Panc1 (cell line): ENCODE results near the gene GBA2. TPM values are rescaled to one million over a fixed set of nuclear protein-coding genes. Genes with fewer than 3 reads are reported as not detected.

Experiments used
- ATAC-seq: fragments of 200-7000 bp; cut with Tn5 transposase; 2 replicates; pipeline ENCODE4 v1.9.1; 2020; ENCODE audit warnings: mild to moderate bottlenecking, moderate library complexity
- BruUV-seq: library from RNA; stranded (reverse); fragments of 400-500 nt; replicated peaks from 2 replicates; lab custom pipeline; 2021; lab: Mats Ljungman, UMichigan
- CTCF ChIA-PET: fragments of 300-600 bp; sonication (Branson Sonifier 250); formaldehyde crosslinking; loops from one replicate; lab custom pipeline; 2022; ENCODE audit warnings: antibody characterized with exemption; lab: Charles Lee
- POLR2A ChIA-PET: fragments of 300-600 bp; sonication (Branson Sonifier 250); formaldehyde crosslinking; loops from one replicate; lab custom pipeline; 2022; ENCODE audit warnings: antibody characterized with exemption; lab: Charles Lee
- DNase-seq: peaks from one replicate; pipeline ENCODE4 v3.0.0-alpha.2; 2010; ENCODE audit warnings: low read depth, low spot score
- H3K27ac ChIP-seq: 2 replicates; pipeline ENCODE4 v1.5.1; 2011; ENCODE audit warnings: mild to moderate bottlenecking, low read length, inconsistent platforms
- H3K27me3 ChIP-seq: fragments of 200-500 bp; sonication (Bioruptor generic); 2 replicates; pipeline ENCODE4 v1.6.0; 2014; ENCODE audit warnings: low read length, inconsistent platforms; ENCODE audit not compliant: control insufficient read depth, insufficient read depth
- H3K36me3 ChIP-seq: fragments of 200-500 bp; sonication (Bioruptor generic); 2 replicates; pipeline ENCODE4 v1.5.1; 2014; ENCODE audit warnings: inconsistent platforms, mild to moderate bottlenecking, low read length, moderate library complexity; ENCODE audit not compliant: control insufficient read depth, insufficient read depth
- H3K4me1 ChIP-seq: 2 replicates; pipeline ENCODE4 v1.5.1; 2011; ENCODE audit warnings: inconsistent platforms, mild to moderate bottlenecking, low read length, moderate library complexity; ENCODE audit not compliant: control insufficient read depth, insufficient read depth
- H3K4me3 ChIP-seq, 2 experiments: 2 replicates each; pipeline ENCODE4 v1.5.1; 2011 to 2012; ENCODE audit warnings: low read depth in 2 of 2, low read length in 2 of 2, mild to moderate bottlenecking in 2 of 2, inconsistent platforms in 1 of 2, moderate library complexity in 1 of 2
- H3K9me3 ChIP-seq: fragments of 200-500 bp; sonication (Bioruptor generic); 2 replicates; pipeline ENCODE4 v1.5.1; 2014; ENCODE audit warnings: low read depth, mild to moderate bottlenecking, inconsistent platforms, low read length, moderate library complexity; ENCODE audit not compliant: control insufficient read depth, insufficient read depth
- POLR2AphosphoS5 ChIP-seq: IDR thresholded peaks from 2 replicates; pipeline ENCODE4 v1.6.1; 2012; ENCODE audit warnings: mild to moderate bottlenecking, low read depth, low read length, moderate library complexity
- SIN3A ChIP-seq: IDR thresholded peaks from 2 replicates; pipeline ENCODE4 v1.6.1; 2012; ENCODE audit warnings: low read depth, mild to moderate bottlenecking, low read length, moderate library complexity, borderline replicate concordance; ENCODE audit not compliant: insufficient read depth
- TCF7L2 ChIP-seq: IDR thresholded peaks from 2 replicates; pipeline ENCODE4 v1.6.1; 2011; ENCODE audit warnings: mild to moderate bottlenecking, low read depth, low read length, inconsistent platforms
- in situ Hi-C: cut with HindIII; loops from 2 replicates; pipeline ENCODE4 v1.10.0; 2016; ENCODE audit warnings: low sequenced_read_pairs, low pct_unique_long_range_greater_than_20kb
- intact Hi-C: fragments of 100-400 bp; cut with micrococcal nuclease; formaldehyde crosslinking; loops from one replicate; pipeline ENCODE4 v1.10.0; 2022; ENCODE audit not compliant: unreplicated experiment
- total RNA-seq: library from RNA; stranded (reverse); gene quantifications from one replicate; pipeline ENCODE4 v1.2.1, GENCODE V29; 2021; ENCODE audit not compliant: unreplicated experiment
- TF ChIP-seq, protein P1 (sequence below), 2 experiments: IDR thresholded peaks; 2 replicates each; pipeline ENCODE4 v1.6.1; 2011 to 2012; ENCODE audit warnings: low read depth in 2 of 2, control low read depth in 1 of 2, low read length in 1 of 2, mild to moderate bottlenecking in 1 of 2, moderate library complexity in 1 of 2; ENCODE audit not compliant: insufficient read depth in 1 of 2
- TF ChIP-seq, protein P2 (sequence below): fragments of 450-650 bp; IDR thresholded peaks from 2 replicates; pipeline ENCODE4 v1.5.1; 2017; ENCODE audit warnings: mild to moderate bottlenecking

The GBA2 gene
- total RNA-seq, 1 experiment from 2014 or later: 109 TPM

DNA sequence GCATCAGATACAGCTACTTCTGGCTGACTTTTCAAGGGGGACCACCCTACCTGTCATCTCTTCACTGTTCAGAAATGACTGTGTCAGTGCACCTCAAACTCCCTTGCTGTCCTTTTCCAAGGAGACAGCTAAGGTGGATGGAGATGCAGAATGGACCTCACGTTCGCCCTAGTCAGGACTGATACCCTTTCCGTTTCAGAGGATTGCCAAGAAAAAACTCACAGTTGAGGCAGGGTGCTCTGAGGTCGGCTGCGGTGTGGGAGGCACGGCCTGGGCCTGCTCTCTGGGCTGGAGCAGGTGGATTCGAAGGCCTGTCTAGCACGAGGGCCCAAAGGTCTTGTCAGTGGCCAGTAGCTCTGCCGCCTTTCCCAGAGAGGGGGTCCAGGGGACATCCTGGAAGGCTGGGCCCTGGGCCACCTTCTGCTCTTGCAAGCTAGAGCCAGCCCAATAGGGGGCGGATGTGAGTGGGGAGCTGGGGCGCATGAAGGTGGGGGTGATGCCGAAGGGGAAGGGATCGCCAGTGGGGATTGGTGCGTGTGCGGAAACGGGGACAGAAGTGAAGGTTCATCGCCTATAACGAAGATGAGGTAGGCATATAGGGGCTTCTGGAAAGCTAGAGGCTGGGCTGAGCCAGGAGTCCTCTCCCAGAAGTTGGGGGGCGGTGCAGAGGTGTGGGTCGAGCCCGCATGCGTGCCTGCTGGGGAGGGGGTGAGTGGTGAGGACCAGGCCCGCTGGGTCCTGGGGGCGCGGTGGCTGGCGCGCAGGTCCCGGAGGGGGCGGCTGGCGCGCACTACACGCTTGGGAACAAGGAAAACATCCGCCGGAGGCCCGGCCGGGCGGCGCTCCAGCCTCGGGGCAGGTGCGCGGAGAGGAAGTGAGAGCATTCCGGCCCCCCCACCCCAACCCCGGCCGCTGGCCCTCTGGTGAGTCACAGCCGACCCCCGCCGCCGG lies 7.5 kb upstream of the GBA2 start:
- no peaks in the 10 kb centered on the region for H3K36me3 ChIP-seq
- intact Hi-C loops (no loop called here), in situ Hi-C loops (no loop called here)
- BruUV-seq: no TSS peak
- DNase-seq (no peak), ATAC-seq (peak; percentile 87)
- peak overlapping the region; percentile 88 for H3K27ac ChIP-seq
- CTCF ChIA-PET: interaction anchor here (0.5 to 1.0 kb wide), 6 partner anchors 9 to 152 kb away, joined by 3 to 10 read pairs (median 6); no protein-coding TSS in a partner anchor
- no peaks in the 10 kb centered on the region for H3K27me3 ChIP-seq
- H3K4me3 ChIP-seq: peak overlapping the region; percentile 75 to 92
- H3K9me3 ChIP-seq: no peaks in the 10 kb centered on the region
- H3K4me1 ChIP-seq: peaks cover 22% of the 10 kb centered on the region
- POLR2A ChIA-PET: interaction anchor here (0.6 to 1.1 kb wide), 2 partner anchors 19 to 266 kb away, joined by 4 to 9 read pairs; no protein-coding TSS in a partner anchor
- TF ChIP-seq POLR2AphosphoS5 (no peak; the same call in 1 of the 2 replicates), SIN3A (no peak), TCF7L2 (no peak)
- TF ChIP-seq, protein P1, sequence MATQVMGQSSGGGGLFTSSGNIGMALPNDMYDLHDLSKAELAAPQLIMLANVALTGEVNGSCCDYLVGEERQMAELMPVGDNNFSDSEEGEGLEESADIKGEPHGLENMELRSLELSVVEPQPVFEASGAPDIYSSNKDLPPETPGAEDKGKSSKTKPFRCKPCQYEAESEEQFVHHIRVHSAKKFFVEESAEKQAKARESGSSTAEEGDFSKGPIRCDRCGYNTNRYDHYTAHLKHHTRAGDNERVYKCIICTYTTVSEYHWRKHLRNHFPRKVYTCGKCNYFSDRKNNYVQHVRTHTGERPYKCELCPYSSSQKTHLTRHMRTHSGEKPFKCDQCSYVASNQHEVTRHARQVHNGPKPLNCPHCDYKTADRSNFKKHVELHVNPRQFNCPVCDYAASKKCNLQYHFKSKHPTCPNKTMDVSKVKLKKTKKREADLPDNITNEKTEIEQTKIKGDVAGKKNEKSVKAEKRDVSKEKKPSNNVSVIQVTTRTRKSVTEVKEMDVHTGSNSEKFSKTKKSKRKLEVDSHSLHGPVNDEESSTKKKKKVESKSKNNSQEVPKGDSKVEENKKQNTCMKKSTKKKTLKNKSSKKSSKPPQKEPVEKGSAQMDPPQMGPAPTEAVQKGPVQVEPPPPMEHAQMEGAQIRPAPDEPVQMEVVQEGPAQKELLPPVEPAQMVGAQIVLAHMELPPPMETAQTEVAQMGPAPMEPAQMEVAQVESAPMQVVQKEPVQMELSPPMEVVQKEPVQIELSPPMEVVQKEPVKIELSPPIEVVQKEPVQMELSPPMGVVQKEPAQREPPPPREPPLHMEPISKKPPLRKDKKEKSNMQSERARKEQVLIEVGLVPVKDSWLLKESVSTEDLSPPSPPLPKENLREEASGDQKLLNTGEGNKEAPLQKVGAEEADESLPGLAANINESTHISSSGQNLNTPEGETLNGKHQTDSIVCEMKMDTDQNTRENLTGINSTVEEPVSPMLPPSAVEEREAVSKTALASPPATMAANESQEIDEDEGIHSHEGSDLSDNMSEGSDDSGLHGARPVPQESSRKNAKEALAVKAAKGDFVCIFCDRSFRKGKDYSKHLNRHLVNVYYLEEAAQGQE (IDR thresholded peaks at IDR 0.05; ENCODE audit: insufficient read depth in 1 of 2, low read depth in 2 of 2, low read length in 1 of 2): no peak
- TF ChIP-seq, protein P2, sequence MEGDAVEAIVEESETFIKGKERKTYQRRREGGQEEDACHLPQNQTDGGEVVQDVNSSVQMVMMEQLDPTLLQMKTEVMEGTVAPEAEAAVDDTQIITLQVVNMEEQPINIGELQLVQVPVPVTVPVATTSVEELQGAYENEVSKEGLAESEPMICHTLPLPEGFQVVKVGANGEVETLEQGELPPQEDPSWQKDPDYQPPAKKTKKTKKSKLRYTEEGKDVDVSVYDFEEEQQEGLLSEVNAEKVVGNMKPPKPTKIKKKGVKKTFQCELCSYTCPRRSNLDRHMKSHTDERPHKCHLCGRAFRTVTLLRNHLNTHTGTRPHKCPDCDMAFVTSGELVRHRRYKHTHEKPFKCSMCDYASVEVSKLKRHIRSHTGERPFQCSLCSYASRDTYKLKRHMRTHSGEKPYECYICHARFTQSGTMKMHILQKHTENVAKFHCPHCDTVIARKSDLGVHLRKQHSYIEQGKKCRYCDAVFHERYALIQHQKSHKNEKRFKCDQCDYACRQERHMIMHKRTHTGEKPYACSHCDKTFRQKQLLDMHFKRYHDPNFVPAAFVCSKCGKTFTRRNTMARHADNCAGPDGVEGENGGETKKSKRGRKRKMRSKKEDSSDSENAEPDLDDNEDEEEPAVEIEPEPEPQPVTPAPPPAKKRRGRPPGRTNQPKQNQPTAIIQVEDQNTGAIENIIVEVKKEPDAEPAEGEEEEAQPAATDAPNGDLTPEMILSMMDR: no peak

DNA sequence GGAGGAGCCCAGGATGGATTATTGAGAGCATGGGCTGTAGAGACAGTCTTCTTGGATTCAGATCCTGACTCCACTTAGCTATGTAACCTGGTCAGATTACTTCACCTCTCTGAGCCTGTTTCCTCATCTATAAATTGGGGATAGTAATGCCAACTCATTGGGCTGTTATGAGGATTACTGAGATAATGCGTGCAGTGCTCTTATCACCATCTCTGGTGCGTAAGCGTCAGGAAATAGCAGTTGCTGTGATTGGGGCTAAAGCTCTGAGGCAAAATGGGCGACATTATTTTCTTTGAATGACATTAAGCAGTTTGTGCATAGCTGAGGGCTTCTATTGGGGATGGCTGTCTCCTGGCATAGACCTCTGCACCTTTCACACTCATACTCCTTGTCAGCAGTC lies 6.0 kb upstream of the GBA2 start:
- H3K4me3 ChIP-seq: no peak overlapping the region
- DNase-seq (no peak), ATAC-seq (no peak)
- CTCF ChIA-PET: no interaction called here
- intact Hi-C loops (no loop called here), in situ Hi-C loops (no loop called here)
- H3K27ac ChIP-seq: no peak overlapping the region
- H3K9me3 ChIP-seq: no peaks in the 10 kb centered on the region
- no TSS peak for BruUV-seq
- TF ChIP-seq, protein P1 (IDR thresholded peaks at IDR 0.05; ENCODE audit: insufficient read depth in 1 of 2, low read depth in 2 of 2, low read length in 1 of 2): no peak
- TF ChIP-seq TCF7L2: no peak
- no peak for TF ChIP-seq POLR2AphosphoS5
- TF ChIP-seq SIN3A: no peak
- TF ChIP-seq, protein P2: no peak
- H3K27me3 ChIP-seq: no peaks in the 10 kb centered on the region
- no peaks in the 10 kb centered on the region for H3K36me3 ChIP-seq
- POLR2A ChIA-PET: interaction anchor here (0.6 kb wide), 1 partner anchor 22 kb away, joined by 6 read pairs; no protein-coding TSS in a partner anchor
- H3K4me1 ChIP-seq: peaks cover 15% of the 10 kb centered on the region
